HCT116 (cell line): Measurements from ENCODE around the gene SLMAP. TPM values are rescaled to one million over a fixed set of nuclear protein-coding genes. Genes with fewer than 3 reads are reported as not detected.

ENCODE experiments used
- ATAC-seq: fragments of 200-7000 bp; cut with Tn5 transposase; 2 replicates; pipeline ENCODE4 v1.9.1; 2020; ENCODE audit warnings: mild to moderate bottlenecking, moderate library complexity
- BruUV-seq: library from RNA; stranded (reverse); fragments of 400-500 nt; replicated peaks from 2 replicates; lab custom pipeline; 2021; lab: Mats Ljungman, UMichigan
- CTCF ChIA-PET: fragments of 300-600 bp; sonication (Branson Sonifier 250); formaldehyde crosslinking; loops from one replicate; lab custom pipeline; 2021; ENCODE audit warnings: antibody characterized with exemption; lab: Charles Lee
- POLR2A ChIA-PET: fragments of 300-600, 350-600 bp; sonication (Branson Sonifier 250); formaldehyde crosslinking; loops from one replicate; lab custom pipeline; 2021; ENCODE audit warnings: antibody characterized with exemption; lab: Charles Lee
- RAD21 ChIA-PET, 2 experiments: fragments of 300-600 bp; sonication (Branson Sonifier 250); formaldehyde crosslinking; loops; one replicate each; lab custom pipeline; 2023; ENCODE audit warnings: low total read pairs in 2 of 2; ENCODE audit not compliant: uncharacterized antibody in 2 of 2, unreplicated experiment in 2 of 2, low non-redundant PET in 1 of 2; lab: Charles Lee
- DNase-seq: peaks from one replicate; pipeline ENCODE4 v3.0.0-alpha.2; 2010; ENCODE audit warnings: low read depth, low spot score
- H2AFZ ChIP-seq: fragments of 200-600 bp; shearing (Covaris generic), sonication (generic); 2 replicates; pipeline ENCODE4 v1.6.1; 2017; ENCODE audit warnings: low read depth, mixed run types, mixed read lengths, antibody characterized with exemption, low read length; ENCODE audit not compliant: poor library complexity, severe bottlenecking
- H3K27ac ChIP-seq: 2 replicates; pipeline ENCODE4 v1.5.1; 2012; ENCODE audit warnings: low read depth, low read length
- H3K27me3 ChIP-seq: fragments of 200-600 bp; sonication (generic); 2 replicates; pipeline ENCODE4 v1.6.1; 2016; ENCODE audit warnings: mixed run types, low read length, mixed read lengths; ENCODE audit not compliant: insufficient read depth
- H3K36me3 ChIP-seq, 2 experiments: fragments of 200-500 bp in 1 of 2; fragments of 200-600 bp in 1 of 2; sonication (Bioruptor generic) in 1 of 2; sonication (generic) in 1 of 2; 2 replicates each; pipeline versions ENCODE4 v1.5.1 to v1.6.1; 2014 to 2016; ENCODE audit warnings: low read length in 2 of 2, inconsistent platforms in 1 of 2, mixed read lengths in 1 of 2, mixed run types in 1 of 2; ENCODE audit not compliant: insufficient read depth in 2 of 2, control insufficient read depth in 1 of 2
- H3K4me1 ChIP-seq, 2 experiments: fragments of 200-600 bp in 1 of 2; sonication (generic) in 1 of 2; 2 replicates each; pipeline versions ENCODE4 v1.5.1 to v1.6.1; 2012 to 2017; ENCODE audit warnings: low read length in 2 of 2, inconsistent platforms in 1 of 2, mild to moderate bottlenecking in 1 of 2, mixed read lengths in 1 of 2, mixed run types in 1 of 2, moderate library complexity in 1 of 2; ENCODE audit not compliant: insufficient read depth in 2 of 2, control insufficient read depth in 1 of 2
- H3K4me2 ChIP-seq: fragments of 200-600 bp; sonication (generic); 2 replicates; pipeline ENCODE4 v1.6.1; 2017; ENCODE audit warnings: mixed run types, low read length, mixed read lengths
- H3K4me3 ChIP-seq, 2 experiments: fragments of 200-600 bp in 1 of 2; sonication (generic) in 1 of 2; replicated peaks in 1 of 2; 2 replicates each; pipeline ENCODE4 v1.5.1; 2011 to 2016; ENCODE audit warnings: low read length in 2 of 2, control low read depth in 1 of 2, low read depth in 1 of 2, mild to moderate bottlenecking in 1 of 2, mixed read lengths in 1 of 2, mixed run types in 1 of 2
- H3K79me2 ChIP-seq: fragments of 200-600 bp; sonication (generic); 2 replicates; pipeline ENCODE4 v1.6.1; 2017; ENCODE audit warnings: mild to moderate bottlenecking, mixed run types, low read length, moderate library complexity, mixed read lengths; ENCODE audit not compliant: insufficient read depth
- H3K9ac ChIP-seq: fragments of 200-600 bp; sonication (generic); 2 replicates; pipeline ENCODE4 v1.6.1; 2016; ENCODE audit warnings: low read length, mixed read lengths
- H3K9me2 ChIP-seq: fragments of 200-600 bp; sonication (generic), shearing (Covaris generic); 2 replicates; pipeline ENCODE4 v1.6.1; 2017; ENCODE audit warnings: mixed run types, mild to moderate bottlenecking, moderate library complexity; ENCODE audit not compliant: insufficient read depth
- H3K9me3 ChIP-seq, 2 experiments: fragments of 200-500 bp in 1 of 2; fragments of 200-600 bp in 1 of 2; sonication (Bioruptor generic) in 1 of 2; sonication (generic) in 1 of 2; 2 replicates each; pipeline ENCODE4 v1.6.1; 2014 to 2017; ENCODE audit warnings: low read length in 2 of 2, mixed read lengths in 2 of 2, inconsistent platforms in 1 of 2, low read depth in 1 of 2, mild to moderate bottlenecking in 1 of 2, mixed run types in 1 of 2, moderate library complexity in 1 of 2; ENCODE audit not compliant: control insufficient read depth in 1 of 2, insufficient read depth in 1 of 2
- H4K20me1 ChIP-seq: fragments of 200-600 bp; sonication (generic), shearing (Covaris generic); 2 replicates; pipeline ENCODE4 v1.6.1; 2017; ENCODE audit warnings: mixed run types, mild to moderate bottlenecking, moderate library complexity; ENCODE audit not compliant: insufficient read depth
- CBX3 ChIP-seq: IDR thresholded peaks from 2 replicates; pipeline ENCODE4 v1.6.1; 2012; ENCODE audit warnings: low read depth
- CEBPB ChIP-seq: IDR thresholded peaks from 2 replicates; pipeline ENCODE4 v1.6.1; 2012; ENCODE audit warnings: low read depth
- ELF1 ChIP-seq: IDR thresholded peaks from 2 replicates; pipeline ENCODE4 v1.6.1; 2012; ENCODE audit warnings: low read depth, borderline replicate concordance
- FOSL1 ChIP-seq: IDR thresholded peaks from 2 replicates; pipeline ENCODE4 v1.6.1; 2012; ENCODE audit warnings: low read depth
- JUND ChIP-seq: IDR thresholded peaks from 2 replicates; pipeline ENCODE4 v1.6.1; 2012
- POLR2AphosphoS5 ChIP-seq: IDR thresholded peaks from 2 replicates; pipeline ENCODE4 v1.6.1; 2011; ENCODE audit warnings: mild to moderate bottlenecking, low read depth, low read length, moderate library complexity
- RAD21 ChIP-seq: IDR thresholded peaks from 2 replicates; pipeline ENCODE4 v1.6.1; 2012; ENCODE audit warnings: low read depth, mild to moderate bottlenecking
- REST ChIP-seq: IDR thresholded peaks from 2 replicates; pipeline ENCODE4 v1.6.1; 2012; ENCODE audit warnings: low read depth
- SIN3A ChIP-seq: IDR thresholded peaks from 2 replicates; pipeline ENCODE4 v1.6.1; 2012; ENCODE audit warnings: low read depth
- SP1 ChIP-seq: IDR thresholded peaks from 2 replicates; pipeline ENCODE4 v1.6.1; 2012; ENCODE audit warnings: low read depth
- SRF ChIP-seq: IDR thresholded peaks from 2 replicates; pipeline ENCODE4 v1.6.1; 2012; ENCODE audit warnings: low read depth
- TCF7L2 ChIP-seq: IDR thresholded peaks from 2 replicates; pipeline ENCODE4 v1.7.0; 2011; ENCODE audit warnings: borderline replicate concordance, inconsistent platforms; ENCODE audit not compliant: insufficient read depth, insufficient read length; ENCODE audit errors: extremely low read depth
- YY1 ChIP-seq: IDR thresholded peaks from 2 replicates; pipeline ENCODE4 v1.6.1; 2011; ENCODE audit warnings: low read length, low read depth, moderate library complexity, mild to moderate bottlenecking; ENCODE audit not compliant: insufficient replicate concordance; ENCODE audit errors: extremely low read depth
- ZFX ChIP-seq: fragments of 450-650 bp; IDR thresholded peaks from 2 replicates; pipeline ENCODE4 v1.6.1; 2017
- intact Hi-C: fragments of 100-400 bp; cut with micrococcal nuclease; formaldehyde crosslinking; loops from 2 replicates; pipeline ENCODE4 v1.10.0; 2022
- total RNA-seq: library from RNA; stranded (reverse); gene quantifications from one replicate; pipeline ENCODE4 v1.2.1, GENCODE V29; 2021; ENCODE audit not compliant: unreplicated experiment
- TF ChIP-seq, protein P1 (sequence below): IDR thresholded peaks from 2 replicates; pipeline ENCODE4 v1.6.1; 2012
- TF ChIP-seq, protein P2 (sequence below), 3 experiments: fragments of 200-600 bp in 1 of 3; sonication (generic) in 1 of 3; IDR thresholded peaks in 2 of 3; conservative IDR thresholded peaks in 1 of 3; 2 replicates each; pipeline ENCODE4 v1.5.1; 2012 to 2017; ENCODE audit warnings: low read depth in 2 of 3, low read length in 2 of 3, antibody characterized with exemption in 1 of 3, borderline replicate concordance in 1 of 3, control low read depth in 1 of 3, mild to moderate bottlenecking in 1 of 3, mixed read lengths in 1 of 3, mixed run types in 1 of 3, moderate library complexity in 1 of 3; ENCODE audit not compliant: insufficient read depth in 1 of 3

SLMAP gene
- total RNA-seq, 1 experiment from 2014 or later: 81.0 TPM

- H3K27me3 ChIP-seq: no peaks in the 10 kb centered on the region
- ChIA-PET CTCF (no interaction called here), POLR2A (no interaction called here), RAD21 (no interaction called here)
- no TSS peak for BruUV-seq
- H3K79me2 ChIP-seq: no peaks in the 10 kb centered on the region
- H3K9me3 ChIP-seq: no peaks in the 10 kb centered on the region
- H3K4me1 ChIP-seq: peaks cover 0 to 6% of the 10 kb centered on the region in 2 experiments; a peak in 1 of 4 replicates
- H3K4me2 ChIP-seq: no peak overlapping the region
- intact Hi-C loops: no loop called here
- H3K36me3 ChIP-seq: no peaks in the 10 kb centered on the region
- DNase-seq (no peak), ATAC-seq (no peak)
- TF ChIP-seq, protein P1, sequence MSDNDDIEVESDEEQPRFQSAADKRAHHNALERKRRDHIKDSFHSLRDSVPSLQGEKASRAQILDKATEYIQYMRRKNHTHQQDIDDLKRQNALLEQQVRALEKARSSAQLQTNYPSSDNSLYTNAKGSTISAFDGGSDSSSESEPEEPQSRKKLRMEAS: no peak
- TF ChIP-seq JUND (no peak), SIN3A (no peak), SRF (no peak), CBX3 (no peak), ELF1 (no peak), RAD21 (no peak), TCF7L2 (no peak), POLR2AphosphoS5 (no peak), FOSL1 (no peak), CEBPB (no peak), ZFX (no peak)
- H2AFZ ChIP-seq: peak overlapping the region; percentile 68
- H3K4me3 ChIP-seq: no peak overlapping the region
- no peaks in the 10 kb centered on the region for H4K20me1 ChIP-seq
- H3K9ac ChIP-seq: no peak overlapping the region
- H3K27ac ChIP-seq: no peak overlapping the region
- H3K9me2 ChIP-seq: no peaks in the 10 kb centered on the region
Measured at GRCh38 chr3:57735405-57735804, 20.7 kb upstream of the SLMAP start.

- POLR2A ChIA-PET: interaction anchor here (1.1 kb wide), 1 partner anchor 18 kb away, joined by 3 read pairs; the partner anchor contains the start of gene SLMAP
- no peaks in the 10 kb centered on the region for H4K20me1 ChIP-seq
- TF ChIP-seq YY1 (no peak), TCF7L2 (no peak), SIN3A (no peak), CEBPB (no peak), FOSL1 (no peak), REST (no peak), RAD21 (no peak), SP1 (no peak)
- TF ChIP-seq, protein P1: no peak
- TF ChIP-seq, protein P2, sequence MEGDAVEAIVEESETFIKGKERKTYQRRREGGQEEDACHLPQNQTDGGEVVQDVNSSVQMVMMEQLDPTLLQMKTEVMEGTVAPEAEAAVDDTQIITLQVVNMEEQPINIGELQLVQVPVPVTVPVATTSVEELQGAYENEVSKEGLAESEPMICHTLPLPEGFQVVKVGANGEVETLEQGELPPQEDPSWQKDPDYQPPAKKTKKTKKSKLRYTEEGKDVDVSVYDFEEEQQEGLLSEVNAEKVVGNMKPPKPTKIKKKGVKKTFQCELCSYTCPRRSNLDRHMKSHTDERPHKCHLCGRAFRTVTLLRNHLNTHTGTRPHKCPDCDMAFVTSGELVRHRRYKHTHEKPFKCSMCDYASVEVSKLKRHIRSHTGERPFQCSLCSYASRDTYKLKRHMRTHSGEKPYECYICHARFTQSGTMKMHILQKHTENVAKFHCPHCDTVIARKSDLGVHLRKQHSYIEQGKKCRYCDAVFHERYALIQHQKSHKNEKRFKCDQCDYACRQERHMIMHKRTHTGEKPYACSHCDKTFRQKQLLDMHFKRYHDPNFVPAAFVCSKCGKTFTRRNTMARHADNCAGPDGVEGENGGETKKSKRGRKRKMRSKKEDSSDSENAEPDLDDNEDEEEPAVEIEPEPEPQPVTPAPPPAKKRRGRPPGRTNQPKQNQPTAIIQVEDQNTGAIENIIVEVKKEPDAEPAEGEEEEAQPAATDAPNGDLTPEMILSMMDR (IDR thresholded peaks at IDR 0.05 in 2 of 3, conservative IDR thresholded peaks at IDR 0.05 in 1 of 3; ENCODE audit: borderline replicate concordance in 1 of 3, insufficient read depth in 1 of 3, low read depth in 2 of 3, low read length in 2 of 3): no peak
Measured at GRCh38 chr3:57737840-57738239, 18.3 kb upstream of the SLMAP start.

More at GRCh38 chr3:57737840-57738239, 18.3 kb upstream of the SLMAP start:
- intact Hi-C loops: no loop called here
- peaks cover 0 to 6% of the 10 kb centered on the region in 2 experiments; a peak in 1 of 4 replicates for H3K4me1 ChIP-seq
- no peak overlapping the region for H3K27ac ChIP-seq
- H3K27me3 ChIP-seq: no peaks in the 10 kb centered on the region
- H3K9me2 ChIP-seq: no peaks in the 10 kb centered on the region
- H3K9ac ChIP-seq: no peak overlapping the region
- ATAC-seq: no peak
- no peaks in the 10 kb centered on the region for H3K79me2 ChIP-seq
- no peak overlapping the region for H2AFZ ChIP-seq
- H3K4me2 ChIP-seq: no peak overlapping the region
- H3K4me3 ChIP-seq: no peak overlapping the region
- no peak for DNase-seq
- ChIA-PET CTCF (no interaction called here), RAD21 (no interaction called here)
- H3K36me3 ChIP-seq: no peaks in the 10 kb centered on the region
- H3K9me3 ChIP-seq: no peaks in the 10 kb centered on the region
- BruUV-seq: no TSS peak
